M059J (cell line): Measurements from ENCODE around the gene DPYSL4. TPM values are rescaled to one million over a fixed set of nuclear protein-coding genes. Genes with fewer than 3 reads are reported as not detected.

Experiments used
- DNase-seq: peaks from one replicate; pipeline ENCODE4 v3.0.0-alpha.2; 2012; ENCODE audit warnings: low read depth
- total RNA-seq: library from RNA; depleted of rRNA; stranded (reverse); fragments of >200 nt; shearing (Covaris generic); gene quantifications from 2 replicates; pipeline ENCODE4 v1.2.3, GENCODE V29; 2014

Gene DPYSL4
- total RNA-seq, 1 experiment from 2014 or later: 6.0 TPM

- no peak for DNase-seq
Measured at GRCh38 chr10:132163826-132164515, 22.8 kb upstream of the DPYSL4 start.

DNA sequence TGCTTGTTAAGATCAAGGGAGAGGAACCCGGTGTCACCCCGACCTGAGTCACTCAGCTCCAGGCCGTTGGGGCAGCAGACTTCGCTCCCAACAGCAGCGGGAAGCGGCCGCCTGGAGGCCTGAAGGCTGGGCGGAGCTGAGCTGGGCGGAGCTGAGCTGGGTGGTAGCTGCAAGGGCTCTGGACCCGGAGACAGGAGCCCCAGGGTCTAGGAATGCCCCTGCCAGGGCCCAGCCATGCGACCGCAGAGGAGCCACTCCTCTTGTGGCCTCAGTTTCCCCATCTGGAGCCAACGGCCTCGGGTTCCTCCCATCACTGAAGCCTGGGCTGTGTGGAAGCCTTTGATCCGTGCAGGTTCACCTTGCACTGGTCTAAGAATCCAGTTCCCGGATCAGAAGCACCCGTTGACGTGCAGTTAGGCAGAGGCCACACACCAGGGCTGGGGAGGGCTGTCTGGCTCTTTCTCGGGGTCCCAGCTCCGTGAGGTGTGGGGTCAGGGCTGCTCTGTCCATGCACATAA, 21.9 kb upstream of the DPYSL4 start:
- DNase-seq: no peak

DNA sequence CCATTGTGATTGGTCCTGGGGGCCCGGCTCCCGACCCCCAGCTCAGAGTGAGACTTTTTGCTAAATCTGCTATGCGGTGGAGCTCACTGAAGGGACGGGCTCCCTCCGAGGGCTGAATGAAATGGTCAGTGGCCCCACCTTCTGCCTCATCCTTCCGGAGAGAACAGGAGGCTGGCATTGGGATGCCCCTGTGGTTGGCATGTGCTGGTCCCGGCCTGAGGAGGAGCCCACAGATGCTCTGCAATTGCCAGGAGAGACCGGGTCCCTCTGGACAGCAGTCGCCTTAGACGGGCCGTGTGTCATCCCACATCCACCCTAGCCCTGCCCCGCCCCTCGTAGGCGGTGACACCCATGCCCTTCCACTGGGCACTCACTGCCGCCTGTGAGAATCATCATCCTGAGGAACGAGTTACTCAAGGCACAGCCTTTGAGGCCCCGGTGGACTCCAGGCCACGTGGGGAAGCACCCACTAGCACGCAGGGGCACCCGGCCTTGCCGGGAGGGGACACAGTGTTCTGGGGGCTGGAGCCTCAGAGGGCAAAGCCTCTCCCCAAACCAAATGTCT, 21.2 kb upstream of the DPYSL4 start:
- no peak for DNase-seq

- no peak for DNase-seq
Measured at GRCh38 chr10:132166216-132166950, 20.4 kb upstream of the DPYSL4 start.

GRCh38 chr10:132167041-132167674, 19.6 kb upstream of the DPYSL4 start:
- no peak for DNase-seq

DNA sequence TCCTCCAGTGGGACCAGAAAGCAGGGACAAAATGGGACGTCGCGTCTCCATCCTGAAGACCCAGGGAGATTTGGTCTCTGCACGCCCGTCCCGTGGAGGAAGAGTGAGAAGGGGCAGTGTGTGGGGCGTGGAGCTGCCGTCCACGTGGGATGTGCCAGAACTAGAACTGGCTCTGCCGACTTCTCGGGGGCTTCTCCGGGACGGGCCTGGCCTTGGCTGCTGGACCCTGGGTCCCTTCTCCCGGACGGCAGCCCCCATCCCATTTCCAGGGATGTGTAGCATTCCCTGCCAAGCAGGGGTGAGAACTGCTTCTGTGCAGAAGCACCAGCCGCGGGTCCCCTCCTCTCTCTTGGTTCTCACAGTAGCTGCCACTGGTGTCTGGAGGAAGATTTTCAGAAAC, 18.8 kb upstream of the DPYSL4 start:
- DNase-seq: no peak

DNA sequence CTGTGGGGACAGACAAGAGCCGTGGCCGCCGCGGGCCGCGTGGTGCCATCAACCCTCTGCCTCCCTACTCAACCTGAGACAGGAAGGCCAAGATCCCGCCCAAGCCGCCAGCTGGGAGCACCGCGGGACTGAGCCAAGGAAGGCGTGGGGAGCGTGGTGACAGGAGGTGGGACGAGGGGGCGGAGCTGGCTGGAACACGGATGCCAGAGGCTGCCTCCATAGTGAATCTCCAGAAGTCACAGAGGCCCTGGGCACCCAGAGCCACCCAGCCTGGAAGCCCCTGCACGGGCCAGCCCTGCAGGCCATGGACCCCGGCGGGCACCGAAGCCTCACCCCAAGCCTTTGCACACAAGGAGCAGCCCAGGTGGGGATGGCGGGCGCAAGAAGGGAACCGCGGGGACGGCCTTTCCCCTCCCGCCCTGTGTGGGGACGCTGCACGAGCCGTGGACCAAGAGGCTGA, 18.1 kb upstream of the DPYSL4 start:
- no peak for DNase-seq

DNA sequence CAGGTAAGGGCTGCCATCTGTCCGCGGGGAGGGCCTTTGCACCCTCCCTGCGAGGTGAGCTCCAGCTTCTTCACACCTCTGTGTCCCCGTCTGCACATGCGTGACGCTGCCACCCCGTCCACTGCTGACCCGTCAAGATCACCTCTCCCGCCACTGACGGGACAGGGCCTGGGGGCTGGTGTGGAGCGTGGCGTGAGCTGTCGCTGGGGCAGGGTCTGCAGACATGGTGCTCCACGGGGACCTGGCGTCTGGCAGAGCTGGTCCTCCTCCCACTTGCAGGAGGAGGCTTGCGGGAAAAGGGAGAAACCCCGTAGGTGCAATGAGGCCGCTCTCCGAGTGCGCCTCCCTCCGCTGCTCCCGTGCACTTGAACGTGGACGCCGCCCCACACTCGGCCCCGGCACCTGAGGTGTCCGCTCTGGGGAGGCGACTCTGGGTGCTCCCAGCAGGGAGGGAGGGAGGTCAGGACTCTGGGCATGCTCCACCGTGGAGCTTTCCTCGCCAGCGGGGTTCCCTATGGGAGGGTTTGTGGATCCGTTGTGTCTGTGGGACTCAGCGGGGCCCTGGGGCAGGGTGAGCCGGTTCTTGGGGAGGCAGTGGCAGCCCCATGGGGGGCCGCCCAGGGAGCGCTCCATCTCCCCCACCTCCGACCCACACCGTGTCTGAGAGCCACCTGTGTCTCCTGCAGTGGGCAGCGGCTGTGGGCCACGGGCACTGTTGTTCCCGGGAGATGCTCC, 17.6 kb upstream of the DPYSL4 start:
- DNase-seq: no peak

DNA sequence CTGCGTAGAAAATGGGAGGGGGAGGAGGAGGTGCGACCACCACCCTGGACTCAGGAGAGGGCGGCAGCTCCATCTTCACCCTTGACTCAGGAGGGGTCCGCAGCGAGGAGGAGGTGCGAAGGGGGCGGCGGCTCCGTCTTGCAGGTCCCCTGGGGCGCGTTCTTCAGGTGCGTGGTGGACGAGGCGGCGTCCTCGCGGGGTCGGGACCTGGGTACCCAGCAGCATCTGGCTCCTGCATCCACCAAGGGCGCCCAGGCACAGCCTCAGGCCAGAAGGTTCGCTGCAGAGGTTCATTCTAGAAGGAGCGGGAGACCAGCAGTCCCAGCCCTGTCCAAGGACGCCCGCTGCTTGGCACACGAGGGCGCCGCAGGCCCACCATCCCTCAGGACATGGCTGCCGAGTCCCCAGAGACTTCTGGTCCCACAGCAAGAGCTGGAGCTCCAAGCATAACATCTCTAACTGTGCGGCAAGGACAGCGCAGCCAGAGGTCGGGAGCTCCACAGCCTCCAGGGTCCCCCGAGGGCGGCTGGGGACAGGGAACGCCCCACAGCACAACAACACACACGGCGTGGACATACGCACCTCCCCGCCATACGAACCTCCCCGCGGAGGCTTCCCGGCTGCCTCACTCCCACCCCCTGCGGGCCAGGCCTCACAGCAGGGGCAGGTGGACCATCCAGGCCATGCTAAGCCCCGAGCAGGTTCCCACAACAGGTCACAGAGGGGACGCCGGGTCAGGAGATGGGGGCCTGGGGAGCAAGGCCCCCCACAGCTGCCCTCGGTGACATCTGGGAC, 16.8 kb upstream of the DPYSL4 start:
- DNase-seq: no peak

- no peak for DNase-seq
Measured at GRCh38 chr10:132170561-132171361, 16.0 kb upstream of the DPYSL4 start.

GRCh38 chr10:132172091-132173066, 14.4 kb upstream of the DPYSL4 start:
- no peak for DNase-seq

GRCh38 chr10:132173185-132173584, 13.6 kb upstream of the DPYSL4 start:
- DNase-seq: no peak

DNA sequence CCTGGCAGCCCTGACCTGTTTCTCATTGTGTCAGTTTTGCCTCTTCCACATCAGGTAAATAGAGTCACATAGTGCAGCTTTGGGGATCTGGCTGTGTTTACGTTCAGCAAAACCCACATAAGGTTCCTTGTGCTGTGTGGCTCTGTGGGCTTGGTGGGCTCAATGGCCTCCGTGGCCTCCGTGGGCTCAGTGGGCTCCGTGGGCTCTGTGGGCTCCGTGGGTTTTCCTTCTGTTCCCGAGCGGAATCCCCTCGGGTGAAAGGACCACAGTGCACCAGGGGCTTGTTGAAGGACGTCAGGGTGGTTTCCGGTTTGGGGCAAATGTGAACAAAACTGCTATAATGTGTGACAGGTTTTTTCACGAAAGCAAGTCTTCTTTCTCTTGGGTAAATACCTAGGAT, 12.5 kb upstream of the DPYSL4 start:
- no peak for DNase-seq

DNA sequence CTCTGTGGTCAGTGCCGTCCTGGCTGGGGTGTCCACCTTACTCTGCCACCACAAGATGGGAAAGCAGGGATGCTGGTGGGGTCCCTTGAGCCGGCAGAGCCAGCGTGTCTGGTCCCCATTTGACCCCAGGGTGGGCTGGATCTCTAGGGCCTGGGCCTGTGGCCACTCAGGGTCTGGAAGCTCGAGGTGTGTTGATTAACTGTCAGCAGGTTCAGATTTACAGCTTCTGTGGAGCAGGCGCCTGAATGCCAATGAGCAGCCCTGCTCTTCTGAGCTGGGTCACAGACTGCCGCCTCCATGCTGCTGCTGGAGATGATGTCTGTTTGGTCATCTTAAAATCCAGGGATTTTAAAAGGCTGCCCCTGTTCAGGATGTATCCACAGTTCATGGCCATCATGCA, 11.3 kb upstream of the DPYSL4 start:
- no peak for DNase-seq

DNA sequence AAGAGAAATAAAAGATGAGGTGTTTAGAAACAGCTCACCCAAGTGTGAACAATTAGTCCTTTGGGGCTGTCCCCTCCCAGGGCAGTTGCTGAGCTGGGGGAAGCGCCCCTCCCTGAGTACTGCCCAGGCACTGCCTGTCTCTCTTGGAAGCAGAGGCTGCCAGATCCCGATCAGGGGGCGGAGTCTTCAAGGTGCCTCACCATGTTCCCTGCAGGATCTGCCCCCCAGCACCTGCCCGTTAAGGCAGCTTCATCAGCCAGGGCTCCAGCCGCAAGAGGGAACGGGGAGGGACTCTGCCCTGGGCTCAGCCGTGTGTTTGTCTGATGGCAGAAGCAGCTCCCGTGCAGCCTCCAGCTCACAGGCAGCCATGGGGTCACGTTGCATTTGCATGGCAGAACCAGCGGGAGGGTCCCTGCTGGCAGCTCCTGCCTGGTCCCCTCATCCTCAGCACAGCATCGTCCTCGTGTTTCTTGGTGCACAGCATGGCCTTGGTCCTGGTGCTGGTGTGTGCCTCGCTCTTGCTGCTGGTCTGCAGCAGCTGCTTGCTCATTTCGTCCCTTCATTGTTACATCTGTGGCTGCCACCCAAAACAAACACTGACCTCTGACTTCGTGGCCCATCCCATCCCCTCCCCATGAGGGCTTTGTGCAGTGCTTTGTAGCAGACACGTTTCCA, 10.7 kb upstream of the DPYSL4 start:
- no peak for DNase-seq

- DNase-seq: no peak
Measured at GRCh38 chr10:132176623-132177500, 9.9 kb upstream of the DPYSL4 start.

DNA sequence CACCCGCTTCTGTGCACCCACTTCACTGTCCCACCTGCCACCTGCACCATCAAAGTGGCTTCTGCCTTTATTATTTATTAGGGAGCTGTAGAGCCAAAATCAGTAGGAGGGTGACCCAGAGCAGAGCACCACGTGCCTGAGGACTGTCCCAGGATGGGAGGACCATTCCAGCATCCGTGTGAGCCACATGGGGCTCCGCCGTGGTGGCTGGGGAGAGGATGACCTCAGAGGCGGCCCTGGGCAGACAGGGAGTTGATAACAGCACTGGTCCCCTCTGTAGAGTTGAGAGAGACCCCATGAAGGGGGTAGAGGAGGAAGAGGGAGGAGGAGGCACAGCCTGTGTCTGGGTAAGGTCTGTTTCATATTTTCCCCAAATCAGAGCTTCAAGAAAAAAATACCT, 8.7 kb upstream of the DPYSL4 start:
- DNase-seq: no peak
